Measurements from ENCODE around the gene ABCF2. TPM values are rescaled to one million over a fixed set of nuclear protein-coding genes. Genes with fewer than 3 reads are reported as not detected.

The ABCF2 gene
- total RNA-seq, 1 experiment from 2014 or later, result 63.7 TPM

DNA sequence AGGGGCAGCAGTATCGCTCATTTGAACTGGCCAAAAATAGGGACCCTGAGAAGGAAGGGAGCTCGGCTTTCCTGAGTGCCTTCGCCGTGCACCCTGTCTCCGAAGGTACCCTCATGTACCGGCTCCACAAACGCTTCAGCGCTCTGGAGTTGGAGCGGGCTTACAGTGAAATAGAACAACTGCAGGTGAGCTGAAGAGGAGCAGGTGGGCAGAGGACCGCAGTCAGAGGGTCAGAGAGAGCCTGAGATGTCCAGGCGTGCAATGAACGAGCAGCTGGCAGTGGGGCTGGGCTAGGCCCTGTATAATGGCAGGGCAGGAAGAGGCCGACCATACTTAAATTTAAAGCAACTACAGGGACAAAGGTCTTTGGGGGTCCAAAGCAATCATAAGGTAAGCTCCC lies 9.4 kb upstream of the ABCF2 start:
- Histone ChIP-seq H2AFZ (ENCODE audit: low read depth, low read length, poor library complexity, severe bottlenecking) (no peak overlapping the region), H3K4me1 (ENCODE audit: control insufficient read depth in 1 of 2, insufficient read depth in 2 of 2, low read length in 2 of 2) (peaks cover 10 to 26% of the 10 kb centered on the region in 2 experiments), H3K9me2 (ENCODE audit: insufficient read depth) (no peaks in the 10 kb centered on the region), H3K79me2 (ENCODE audit: insufficient read depth, low read length) (peaks cover 33% of the 10 kb centered on the region), H3K27ac (ENCODE audit: low read depth, low read length) (no peak overlapping the region), H3K27me3 (ENCODE audit: insufficient read depth, low read length) (no peaks in the 10 kb centered on the region), H3K9me3 (ENCODE audit: control insufficient read depth in 1 of 2, insufficient read depth in 1 of 2, low read depth in 1 of 2, low read length in 2 of 2) (no peaks in the 10 kb centered on the region), H3K4me3 (replicated peaks in 1 of 2; ENCODE audit: low read depth in 1 of 2, low read length in 2 of 2) (no peak overlapping the region), H3K4me2 (ENCODE audit: low read length) (no peak overlapping the region), H3K9ac (ENCODE audit: low read length) (no peak overlapping the region), H4K20me1 (ENCODE audit: insufficient read depth) (no peaks in the 10 kb centered on the region), H3K36me3 (ENCODE audit: control insufficient read depth in 1 of 2, insufficient read depth in 2 of 2, low read length in 2 of 2) (peaks cover 18 to 29% of the 10 kb centered on the region in 2 experiments)
- ChIA-PET POLR2A (no interaction called here), CTCF (interaction anchor here (1.0 kb wide), 1 partner anchor 9 kb away, joined by 3 read pairs; the partner anchor contains the start of gene ABCF2), RAD21 (ENCODE audit: low non-redundant PET in 1 of 2, low total read pairs in 2 of 2, uncharacterized antibody in 2 of 2, unreplicated experiment in 2 of 2) (no interaction called here)
- BruUV-seq (replicated peaks), result no TSS peak
- TF ChIP-seq, protein P1, sequence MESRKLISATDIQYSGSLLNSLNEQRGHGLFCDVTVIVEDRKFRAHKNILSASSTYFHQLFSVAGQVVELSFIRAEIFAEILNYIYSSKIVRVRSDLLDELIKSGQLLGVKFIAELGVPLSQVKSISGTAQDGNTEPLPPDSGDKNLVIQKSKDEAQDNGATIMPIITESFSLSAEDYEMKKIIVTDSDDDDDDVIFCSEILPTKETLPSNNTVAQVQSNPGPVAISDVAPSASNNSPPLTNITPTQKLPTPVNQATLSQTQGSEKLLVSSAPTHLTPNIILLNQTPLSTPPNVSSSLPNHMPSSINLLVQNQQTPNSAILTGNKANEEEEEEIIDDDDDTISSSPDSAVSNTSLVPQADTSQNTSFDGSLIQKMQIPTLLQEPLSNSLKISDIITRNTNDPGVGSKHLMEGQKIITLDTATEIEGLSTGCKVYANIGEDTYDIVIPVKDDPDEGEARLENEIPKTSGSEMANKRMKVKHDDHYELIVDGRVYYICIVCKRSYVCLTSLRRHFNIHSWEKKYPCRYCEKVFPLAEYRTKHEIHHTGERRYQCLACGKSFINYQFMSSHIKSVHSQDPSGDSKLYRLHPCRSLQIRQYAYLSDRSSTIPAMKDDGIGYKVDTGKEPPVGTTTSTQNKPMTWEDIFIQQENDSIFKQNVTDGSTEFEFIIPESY (IDR thresholded peaks at IDR 0.05; ENCODE audit: extremely low read depth, insufficient replicate concordance, low read length), result no peak
- TF ChIP-seq SRF (IDR thresholded peaks at IDR 0.05; ENCODE audit: low read depth) (no peak), ZFX (IDR thresholded peaks at IDR 0.05) (no peak), SIN3A (IDR thresholded peaks at IDR 0.05; ENCODE audit: low read depth) (no peak), EZH2 (IDR thresholded peaks at IDR 0.05) (no peak), JUND (IDR thresholded peaks at IDR 0.05) (no peak), CBX3 (IDR thresholded peaks at IDR 0.05; ENCODE audit: low read depth) (no peak), POLR2A (IDR thresholded peaks at IDR 0.05; ENCODE audit: borderline replicate concordance, extremely low read depth, insufficient read depth, insufficient read length) (no peak), ELF1 (IDR thresholded peaks at IDR 0.05; ENCODE audit: borderline replicate concordance, low read depth) (no peak), RAD21 (IDR thresholded peaks at IDR 0.05; ENCODE audit: low read depth) (no peak), YY1 (IDR thresholded peaks at IDR 0.05; ENCODE audit: extremely low read depth, insufficient replicate concordance, low read depth, low read length) (no peak), CEBPB (IDR thresholded peaks at IDR 0.05; ENCODE audit: low read depth) (no peak), ZNF274 (IDR thresholded peaks at IDR 0.05; ENCODE audit: low read depth, low read length) (no peak), EZH2phosphoT487 (IDR thresholded peaks at IDR 0.05; ENCODE audit: borderline replicate concordance) (no peak), POLR2AphosphoS5 (IDR thresholded peaks at IDR 0.05; ENCODE audit: low read depth, low read length) (no peak), FOSL1 (IDR thresholded peaks at IDR 0.05; ENCODE audit: low read depth) (no peak)
- TF ChIP-seq, protein P2, sequence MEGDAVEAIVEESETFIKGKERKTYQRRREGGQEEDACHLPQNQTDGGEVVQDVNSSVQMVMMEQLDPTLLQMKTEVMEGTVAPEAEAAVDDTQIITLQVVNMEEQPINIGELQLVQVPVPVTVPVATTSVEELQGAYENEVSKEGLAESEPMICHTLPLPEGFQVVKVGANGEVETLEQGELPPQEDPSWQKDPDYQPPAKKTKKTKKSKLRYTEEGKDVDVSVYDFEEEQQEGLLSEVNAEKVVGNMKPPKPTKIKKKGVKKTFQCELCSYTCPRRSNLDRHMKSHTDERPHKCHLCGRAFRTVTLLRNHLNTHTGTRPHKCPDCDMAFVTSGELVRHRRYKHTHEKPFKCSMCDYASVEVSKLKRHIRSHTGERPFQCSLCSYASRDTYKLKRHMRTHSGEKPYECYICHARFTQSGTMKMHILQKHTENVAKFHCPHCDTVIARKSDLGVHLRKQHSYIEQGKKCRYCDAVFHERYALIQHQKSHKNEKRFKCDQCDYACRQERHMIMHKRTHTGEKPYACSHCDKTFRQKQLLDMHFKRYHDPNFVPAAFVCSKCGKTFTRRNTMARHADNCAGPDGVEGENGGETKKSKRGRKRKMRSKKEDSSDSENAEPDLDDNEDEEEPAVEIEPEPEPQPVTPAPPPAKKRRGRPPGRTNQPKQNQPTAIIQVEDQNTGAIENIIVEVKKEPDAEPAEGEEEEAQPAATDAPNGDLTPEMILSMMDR (IDR thresholded peaks at IDR 0.05 in 2 of 3, conservative IDR thresholded peaks at IDR 0.05 in 1 of 3; ENCODE audit: borderline replicate concordance in 1 of 3, insufficient read depth in 1 of 3, low read depth in 2 of 3, low read length in 2 of 3), result no peak
- TF ChIP-seq, protein P3, sequence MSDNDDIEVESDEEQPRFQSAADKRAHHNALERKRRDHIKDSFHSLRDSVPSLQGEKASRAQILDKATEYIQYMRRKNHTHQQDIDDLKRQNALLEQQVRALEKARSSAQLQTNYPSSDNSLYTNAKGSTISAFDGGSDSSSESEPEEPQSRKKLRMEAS (IDR thresholded peaks at IDR 0.05), result no peak
- TF ChIP-seq, protein P4, sequence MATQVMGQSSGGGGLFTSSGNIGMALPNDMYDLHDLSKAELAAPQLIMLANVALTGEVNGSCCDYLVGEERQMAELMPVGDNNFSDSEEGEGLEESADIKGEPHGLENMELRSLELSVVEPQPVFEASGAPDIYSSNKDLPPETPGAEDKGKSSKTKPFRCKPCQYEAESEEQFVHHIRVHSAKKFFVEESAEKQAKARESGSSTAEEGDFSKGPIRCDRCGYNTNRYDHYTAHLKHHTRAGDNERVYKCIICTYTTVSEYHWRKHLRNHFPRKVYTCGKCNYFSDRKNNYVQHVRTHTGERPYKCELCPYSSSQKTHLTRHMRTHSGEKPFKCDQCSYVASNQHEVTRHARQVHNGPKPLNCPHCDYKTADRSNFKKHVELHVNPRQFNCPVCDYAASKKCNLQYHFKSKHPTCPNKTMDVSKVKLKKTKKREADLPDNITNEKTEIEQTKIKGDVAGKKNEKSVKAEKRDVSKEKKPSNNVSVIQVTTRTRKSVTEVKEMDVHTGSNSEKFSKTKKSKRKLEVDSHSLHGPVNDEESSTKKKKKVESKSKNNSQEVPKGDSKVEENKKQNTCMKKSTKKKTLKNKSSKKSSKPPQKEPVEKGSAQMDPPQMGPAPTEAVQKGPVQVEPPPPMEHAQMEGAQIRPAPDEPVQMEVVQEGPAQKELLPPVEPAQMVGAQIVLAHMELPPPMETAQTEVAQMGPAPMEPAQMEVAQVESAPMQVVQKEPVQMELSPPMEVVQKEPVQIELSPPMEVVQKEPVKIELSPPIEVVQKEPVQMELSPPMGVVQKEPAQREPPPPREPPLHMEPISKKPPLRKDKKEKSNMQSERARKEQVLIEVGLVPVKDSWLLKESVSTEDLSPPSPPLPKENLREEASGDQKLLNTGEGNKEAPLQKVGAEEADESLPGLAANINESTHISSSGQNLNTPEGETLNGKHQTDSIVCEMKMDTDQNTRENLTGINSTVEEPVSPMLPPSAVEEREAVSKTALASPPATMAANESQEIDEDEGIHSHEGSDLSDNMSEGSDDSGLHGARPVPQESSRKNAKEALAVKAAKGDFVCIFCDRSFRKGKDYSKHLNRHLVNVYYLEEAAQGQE (IDR thresholded peaks at IDR 0.05; ENCODE audit: low read depth), result no peak
- DNase-seq (ENCODE audit: low read depth, low spot score), result no peak
- ATAC-seq, result no peak
- intact Hi-C loops (cut with micrococcal nuclease), result no loop called here
